Suppressor macrophage treated with lipopolysaccharide for 4 hours (primary cell): Measurements from ENCODE around the gene C1QTNF7.
A peak's percentile ranks its signal among the peaks of the same experiment; 100 is the strongest.

Experiments
- DNase-seq: peaks from one replicate; pipeline ENCODE4 v3.0.0-alpha.2; 2020

Gene C1QTNF7

GRCh38 chr4:15416357-15417232 lies 11.2 kb upstream of the C1QTNF7 start:
- peak; percentile 24 for DNase-seq

DNA sequence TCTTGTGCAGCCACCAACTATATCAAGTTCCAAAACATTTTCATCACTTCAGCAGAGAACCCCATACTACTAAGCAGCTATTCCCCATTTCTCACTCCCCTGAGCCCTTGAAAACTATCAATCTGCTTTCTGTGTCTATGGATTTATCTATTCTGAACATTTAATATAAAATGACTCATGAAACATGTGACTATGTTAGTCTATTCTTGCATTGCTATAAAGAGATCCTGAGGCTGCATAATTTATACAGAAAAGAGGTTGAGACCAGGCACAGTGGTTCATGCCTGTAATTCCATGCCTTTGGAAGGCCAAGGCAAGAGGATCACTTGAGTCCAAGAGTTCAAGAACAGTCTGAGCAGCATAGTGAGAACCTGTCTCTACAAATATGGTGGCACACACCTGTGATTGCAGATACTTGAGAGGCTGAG lies 10.6 kb upstream of the C1QTNF7 start:
- no peak for DNase-seq

- DNase-seq = no peak
These were observed 8.9 kb upstream of the C1QTNF7 start for GRCh38 chr4:15418956-15419355.

GRCh38 chr4:15420642-15421041 lies 7.2 kb upstream of the C1QTNF7 start:
- DNase-seq = no peak

- no peak for DNase-seq
These were observed 4.5 kb upstream of the C1QTNF7 start for GRCh38 chr4:15423285-15423711.

- no peak for DNase-seq
These were observed 2.3 kb upstream of the C1QTNF7 start for GRCh38 chr4:15425520-15425919.

DNA sequence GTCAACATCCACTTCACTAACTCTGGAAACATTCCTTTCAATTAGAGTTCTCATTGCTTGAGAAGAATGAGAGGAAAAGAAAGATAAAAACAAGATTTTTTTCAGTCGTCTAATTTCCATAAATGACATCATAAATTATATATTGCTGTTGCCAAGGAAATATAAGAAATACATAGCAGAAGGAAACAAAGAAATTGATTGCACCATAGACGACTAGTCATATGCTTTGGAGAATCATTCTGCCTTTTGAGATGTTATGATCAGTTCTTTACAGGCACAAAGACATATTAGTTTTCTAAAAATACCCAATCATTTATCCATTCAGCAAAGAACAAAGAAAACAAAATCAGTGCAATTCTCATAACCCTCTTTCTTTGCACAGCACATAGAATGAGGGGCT lies 672 bp upstream of the C1QTNF7 start:
- DNase-seq = peak; percentile 33

DNA sequence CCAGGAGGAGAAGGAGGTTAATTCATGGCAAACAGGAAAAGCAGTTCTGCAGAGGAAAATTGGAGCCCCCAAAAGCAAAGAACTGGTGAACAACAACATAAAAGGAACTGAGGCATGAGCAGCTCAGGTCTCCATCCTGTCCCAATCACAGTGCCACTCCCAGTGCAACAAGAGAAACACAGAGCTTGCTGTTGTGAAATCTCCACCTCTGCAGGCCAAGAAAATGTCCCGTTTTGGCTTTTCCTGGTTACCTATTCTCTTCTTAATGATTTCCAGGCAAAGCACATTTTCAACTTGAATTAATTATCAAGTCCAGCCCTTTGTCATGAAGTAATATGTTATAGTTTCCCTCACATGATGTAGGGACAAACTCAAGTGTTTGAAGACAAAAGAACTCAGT lies 778 bp downstream of the C1QTNF7 start:
- no peak for DNase-seq

GRCh38 chr4:15434091-15434490 lies 6.3 kb downstream of the C1QTNF7 start:
- DNase-seq = peak; percentile 24

DNA sequence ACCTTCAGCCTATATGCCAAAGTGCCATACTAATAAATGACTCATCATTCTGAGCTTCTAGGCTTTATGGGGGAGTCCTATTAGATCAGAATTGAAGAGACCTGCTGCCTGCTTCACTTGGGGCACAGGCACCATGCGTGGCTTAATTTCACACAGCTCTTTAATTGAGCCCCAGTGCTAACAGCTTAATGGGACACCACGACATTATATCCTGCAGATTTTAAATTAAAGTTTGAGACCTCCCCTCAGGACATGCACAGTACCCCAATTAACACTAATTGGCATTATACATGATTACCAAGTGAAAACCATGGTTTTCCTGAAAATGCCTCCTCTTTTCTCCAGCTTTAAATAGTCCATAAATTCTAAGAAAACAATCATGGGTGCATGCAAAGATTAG lies 6.8 kb downstream of the C1QTNF7 start:
- DNase-seq = no peak

- DNase-seq = no peak
These were observed 8.7 kb downstream of the C1QTNF7 start for GRCh38 chr4:15436513-15436912.

- DNase-seq = peak; percentile 51
These were observed 11.2 kb downstream of the C1QTNF7 start for GRCh38 chr4:15438939-15439524.

GRCh38 chr4:15443371-15444160 lies 15.7 kb downstream of the C1QTNF7 start:
- DNase-seq = no peak

DNA sequence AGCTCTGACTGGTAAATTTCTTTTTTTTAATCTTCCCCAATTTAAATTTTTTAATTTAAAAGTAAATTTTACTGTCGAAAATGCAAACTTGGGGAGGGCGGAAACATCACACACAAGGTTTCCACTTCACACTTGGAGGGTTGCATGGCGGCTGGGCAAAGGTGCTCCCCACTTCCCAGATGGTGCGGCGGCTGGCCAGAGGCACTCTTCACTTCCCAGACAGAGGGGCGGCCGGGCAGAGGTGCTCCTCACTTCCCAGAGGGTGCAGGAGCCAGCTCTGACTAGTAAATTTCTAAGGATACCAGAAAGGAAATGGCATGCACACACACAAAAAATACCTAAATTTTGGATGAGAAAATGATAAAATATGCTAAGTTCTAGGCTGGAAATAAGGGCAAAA lies 16.4 kb downstream of the C1QTNF7 start:
- no peak for DNase-seq

GRCh38 chr4:15444879-15445547 lies 17.2 kb downstream of the C1QTNF7 start:
- DNase-seq = no peak

GRCh38 chr4:15451181-15451865 lies 23.5 kb downstream of the C1QTNF7 start:
- peak; percentile 66 for DNase-seq

GRCh38 chr4:15451866-15452765 lies 24.3 kb downstream of the C1QTNF7 start:
- DNase-seq = no peak

- peak; percentile 22 for DNase-seq
These were observed 27.5 kb downstream of the C1QTNF7 start for GRCh38 chr4:15455290-15455689.

GRCh38 chr4:15457406-15458201 lies 29.8 kb downstream of the C1QTNF7 start:
- DNase-seq = peak; percentile 64

- no peak for DNase-seq
These were observed 30.8 kb downstream of the C1QTNF7 start for GRCh38 chr4:15458616-15459015.
